GM18873 (cell line): ENCODE results near the gene RAD21L1.

ENCODE experiments used
- ATAC-seq: cut with Tn5 transposase; IDR thresholded peaks from one replicate; pipeline ENCODE4 v1.9.1; 2021; ENCODE audit warnings: mild to moderate bottlenecking, moderate library complexity, moderate number of reproducible peaks; ENCODE audit not compliant: unreplicated experiment, low FRiP score

RAD21L1 gene

GRCh38 chr20:1291191-1291741, 65.4 kb downstream of the RAD21L1 start:
- no peak for ATAC-seq

DNA sequence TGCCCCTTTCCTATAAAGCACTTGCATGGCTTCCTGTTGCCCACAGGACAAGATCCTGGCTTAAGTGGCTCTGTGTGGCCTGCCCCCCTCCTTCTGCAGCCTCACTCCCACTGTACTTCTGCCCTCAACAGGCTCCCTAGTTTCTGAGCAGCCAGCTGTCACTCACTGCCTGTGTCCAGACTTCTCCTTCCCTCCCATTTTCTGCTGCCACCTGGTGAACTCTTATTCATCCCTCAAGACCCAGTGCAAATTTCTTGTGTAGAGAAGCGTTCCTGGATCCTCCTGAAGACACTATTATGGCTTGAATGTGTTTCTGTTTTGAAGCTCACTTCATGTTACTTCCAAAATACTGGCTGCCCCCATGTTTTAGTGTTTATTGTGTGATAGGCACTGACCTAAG, 66.8 kb downstream of the RAD21L1 start:
- ATAC-seq: no peak

DNA sequence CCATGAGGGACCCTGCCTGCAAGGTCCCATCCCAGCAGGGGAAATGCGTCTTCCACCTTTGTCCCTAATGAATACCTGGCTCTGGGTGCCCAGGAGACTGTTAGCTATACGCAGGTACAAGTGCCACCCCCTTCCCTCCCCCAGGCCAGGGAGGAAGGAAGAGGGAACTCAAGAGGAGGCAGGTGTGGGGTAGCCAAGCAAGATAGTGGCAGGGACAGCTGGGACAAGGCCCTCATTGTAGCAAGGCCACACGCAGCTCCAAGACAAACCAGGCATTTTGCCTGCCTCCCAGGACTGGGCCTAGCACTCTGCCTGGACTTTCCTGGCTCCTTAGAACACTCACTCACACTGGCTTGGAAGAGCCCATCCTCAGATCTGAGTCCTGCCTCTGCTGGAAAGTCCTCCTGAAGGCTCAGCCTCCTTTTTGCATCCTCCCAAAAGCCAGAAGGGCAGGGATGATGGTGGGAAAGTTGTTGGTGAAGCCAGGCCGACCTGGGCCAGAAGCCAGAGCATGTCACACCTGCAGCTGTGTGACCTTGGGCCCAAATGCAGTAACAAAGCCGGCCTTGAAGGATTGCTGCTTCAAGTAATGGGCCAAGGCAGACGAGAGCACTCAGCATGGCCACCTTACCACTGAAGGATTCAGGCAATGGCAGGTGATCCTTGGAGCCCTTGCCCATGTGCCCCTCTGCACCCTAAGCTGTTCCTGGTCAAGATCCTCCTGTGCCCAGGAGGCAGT, 68.0 kb downstream of the RAD21L1 start:
- no peak for ATAC-seq

- ATAC-seq: no peak
Observed at GRCh38 chr20:1294497-1294896, 68.7 kb downstream of the RAD21L1 start.

- no peak for ATAC-seq
Observed at GRCh38 chr20:1295276-1295930, 69.6 kb downstream of the RAD21L1 start.

DNA sequence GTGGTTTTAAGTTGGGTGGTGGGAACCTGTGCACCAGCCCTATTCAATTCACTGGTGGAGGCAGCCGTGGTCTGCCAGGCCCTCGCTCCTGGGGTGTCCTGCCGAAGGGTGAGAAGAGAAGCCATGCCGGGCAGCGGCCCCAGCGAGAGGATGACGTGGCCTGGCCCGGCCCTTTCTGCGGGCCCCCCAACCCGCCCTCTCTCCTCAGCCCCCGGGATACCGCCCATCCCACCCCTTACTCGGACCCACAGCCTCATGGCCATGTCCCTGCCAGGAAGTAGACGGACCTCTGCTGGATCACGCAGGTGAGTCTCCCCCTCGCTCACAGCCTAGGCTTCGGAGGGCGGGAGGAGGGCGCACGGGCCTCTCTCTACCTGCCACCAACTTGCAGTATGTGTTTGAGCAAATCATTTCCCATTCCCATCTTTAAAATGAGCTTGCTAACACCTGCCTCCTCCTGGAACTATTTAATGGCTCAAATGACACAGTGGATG, 70.3 kb downstream of the RAD21L1 start:
- ATAC-seq: no peak

- no peak for ATAC-seq
Observed at GRCh38 chr20:1296922-1297321, 71.1 kb downstream of the RAD21L1 start.

GRCh38 chr20:1297486-1297885, 71.6 kb downstream of the RAD21L1 start:
- no peak for ATAC-seq

DNA sequence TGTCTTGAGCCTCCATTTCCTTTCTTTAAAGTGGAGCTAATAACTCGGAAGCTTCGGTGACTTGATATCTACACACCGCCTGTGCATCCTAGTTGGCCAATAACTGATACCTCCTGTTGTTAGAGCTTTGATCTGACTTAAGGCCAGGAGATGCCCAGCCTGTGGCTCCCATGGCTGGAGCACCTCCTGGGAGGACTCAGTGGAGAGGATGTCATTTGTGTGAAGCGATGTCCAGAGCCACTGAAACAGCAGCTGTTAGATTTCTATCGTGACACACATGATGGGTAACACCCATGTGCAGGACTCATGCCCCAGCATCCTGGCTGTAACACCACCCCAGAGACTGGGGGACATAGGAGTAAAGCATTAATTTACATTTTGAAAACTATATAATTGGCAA, 72.3 kb downstream of the RAD21L1 start:
- no peak for ATAC-seq

DNA sequence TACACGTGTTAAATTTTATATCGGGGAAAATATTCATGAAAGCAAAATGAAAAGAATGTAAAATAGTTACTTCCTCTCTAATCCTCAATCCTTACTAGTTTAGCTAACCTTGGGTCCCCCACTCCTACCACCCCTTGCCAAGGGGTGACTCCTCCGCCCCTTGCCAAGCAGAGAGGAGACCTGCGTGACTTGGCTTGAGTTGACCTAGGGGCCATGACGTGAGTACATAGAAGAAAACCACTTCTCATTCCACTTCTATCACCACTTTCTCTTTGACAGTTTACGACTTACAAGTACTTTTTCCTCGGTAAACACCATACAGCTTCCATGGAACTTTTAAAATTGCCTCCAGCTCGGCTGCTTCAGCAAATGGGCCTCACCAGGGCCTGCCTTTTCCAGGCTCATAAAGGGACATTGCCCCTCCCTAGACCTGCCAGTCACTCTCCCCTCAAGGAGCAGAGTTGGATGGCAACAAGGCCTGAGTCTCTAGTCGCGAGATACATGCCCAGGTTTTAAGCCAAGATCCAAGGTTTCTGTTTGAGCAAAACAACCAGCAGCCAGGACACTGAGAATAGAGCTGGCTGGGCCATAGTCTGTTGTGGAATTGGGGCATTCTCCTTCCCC, 73.2 kb downstream of the RAD21L1 start:
- no peak for ATAC-seq

DNA sequence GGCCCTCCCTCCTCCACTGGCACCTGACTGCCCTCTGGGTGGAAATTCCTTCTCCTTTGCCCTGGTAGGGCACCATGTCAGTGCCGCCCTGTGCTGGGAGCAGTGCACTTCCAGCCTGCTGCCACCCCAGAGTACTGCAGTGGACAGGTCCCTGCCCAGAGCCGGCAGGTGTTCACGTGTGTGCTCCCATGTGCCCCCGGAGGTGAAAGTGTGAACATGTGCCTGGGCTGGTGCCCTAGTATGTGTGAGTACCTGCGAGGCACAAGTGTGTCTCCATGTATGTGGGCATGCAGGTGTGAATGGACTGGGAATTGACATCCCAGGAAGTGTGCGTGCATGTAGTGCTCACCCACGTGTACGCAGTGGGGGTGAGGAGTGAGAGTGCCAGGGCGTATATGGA, 73.7 kb downstream of the RAD21L1 start:
- no peak for ATAC-seq

- no peak for ATAC-seq
Observed at GRCh38 chr20:1300083-1300840, 74.4 kb downstream of the RAD21L1 start.

DNA sequence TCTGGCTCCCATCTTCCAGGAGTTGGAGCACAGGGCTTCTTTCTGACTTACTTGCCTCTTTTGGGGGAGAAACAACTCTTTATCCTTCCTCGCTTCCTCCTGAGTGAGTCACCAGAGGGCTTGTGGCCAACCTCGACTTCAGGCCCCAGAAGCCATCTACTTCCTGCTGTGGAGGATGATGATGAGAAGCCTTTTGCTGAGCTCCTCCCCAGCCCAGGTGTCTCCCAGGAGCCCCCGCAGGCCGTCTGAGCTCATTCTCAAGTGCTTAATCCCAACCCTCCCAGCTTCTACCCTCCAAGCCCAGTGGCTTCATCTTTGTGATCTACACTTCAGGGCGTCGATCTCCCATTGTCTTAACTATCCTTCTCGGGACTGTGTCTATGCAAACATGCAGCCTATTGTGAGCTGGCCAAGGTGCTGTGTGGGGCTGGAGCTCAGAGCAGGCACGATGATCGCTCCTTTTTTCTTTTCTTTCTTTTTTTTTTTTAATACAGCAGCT, 75.2 kb downstream of the RAD21L1 start:
- ATAC-seq: no peak

GRCh38 chr20:1302685-1303541, 77.1 kb downstream of the RAD21L1 start:
- ATAC-seq: no peak

- ATAC-seq: no peak
Observed at GRCh38 chr20:1304710-1305515, 79.1 kb downstream of the RAD21L1 start.
